Measurements from ENCODE around the gene SPRR1B. TPM values are rescaled to one million over a fixed set of nuclear protein-coding genes. Genes with fewer than 3 reads are reported as not detected.

SPRR1B gene
- total and polyA plus RNA-seq, 10 of the 15 experiments (the other 5 are each of a cell fraction or from before 2014, with no cell fraction given) = not detected

DNA sequence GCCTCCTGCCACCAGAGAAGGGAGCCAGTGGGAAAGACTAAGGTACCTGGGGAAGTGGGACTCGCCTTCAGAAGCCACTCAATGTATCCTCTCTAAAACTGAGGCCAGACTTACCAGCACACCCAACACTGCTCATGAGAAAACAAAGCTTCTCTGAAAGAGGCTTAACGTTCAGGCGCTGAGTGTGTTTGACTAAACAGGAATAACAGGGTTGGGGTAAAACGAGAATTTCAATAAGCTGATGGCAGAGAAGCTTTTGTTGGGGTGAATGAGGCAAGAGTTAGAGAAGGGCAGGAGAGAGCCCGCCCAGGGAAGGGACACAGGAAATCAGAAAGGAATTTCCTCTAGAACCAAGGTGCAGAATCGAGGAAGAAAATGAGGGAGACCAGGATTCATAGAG lies 31.2 kb upstream of the SPRR1B start (continued):
- TF ChIP-seq TCF12 (IDR thresholded peaks at IDR 0.05; ENCODE audit: low read depth, low read length) (no peak), ZNF622 (IDR thresholded peaks at IDR 0.05) (no peak), TARDBP (IDR thresholded peaks at IDR 0.05; ENCODE audit: borderline replicate concordance) (no peak), ATF7 (IDR thresholded peaks at IDR 0.05; ENCODE audit: low read depth) (no peak), CEBPB (IDR thresholded peaks at IDR 0.05; ENCODE audit: borderline replicate concordance in 1 of 2, low read depth in 2 of 2, low read length in 2 of 2) (no peak), SMAD1 (IDR thresholded peaks at IDR 0.05; ENCODE audit: low read depth, partially characterized antibody) (no peak)
- TF ChIP-seq, protein P1, sequence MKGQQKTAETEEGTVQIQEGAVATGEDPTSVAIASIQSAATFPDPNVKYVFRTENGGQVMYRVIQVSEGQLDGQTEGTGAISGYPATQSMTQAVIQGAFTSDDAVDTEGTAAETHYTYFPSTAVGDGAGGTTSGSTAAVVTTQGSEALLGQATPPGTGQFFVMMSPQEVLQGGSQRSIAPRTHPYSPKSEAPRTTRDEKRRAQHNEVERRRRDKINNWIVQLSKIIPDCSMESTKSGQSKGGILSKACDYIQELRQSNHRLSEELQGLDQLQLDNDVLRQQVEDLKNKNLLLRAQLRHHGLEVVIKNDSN (IDR thresholded peaks at IDR 0.05; ENCODE audit: borderline replicate concordance, extremely low read length, insufficient read depth, low read depth, low read length) = no peak
- TF ChIP-seq, protein P2, sequence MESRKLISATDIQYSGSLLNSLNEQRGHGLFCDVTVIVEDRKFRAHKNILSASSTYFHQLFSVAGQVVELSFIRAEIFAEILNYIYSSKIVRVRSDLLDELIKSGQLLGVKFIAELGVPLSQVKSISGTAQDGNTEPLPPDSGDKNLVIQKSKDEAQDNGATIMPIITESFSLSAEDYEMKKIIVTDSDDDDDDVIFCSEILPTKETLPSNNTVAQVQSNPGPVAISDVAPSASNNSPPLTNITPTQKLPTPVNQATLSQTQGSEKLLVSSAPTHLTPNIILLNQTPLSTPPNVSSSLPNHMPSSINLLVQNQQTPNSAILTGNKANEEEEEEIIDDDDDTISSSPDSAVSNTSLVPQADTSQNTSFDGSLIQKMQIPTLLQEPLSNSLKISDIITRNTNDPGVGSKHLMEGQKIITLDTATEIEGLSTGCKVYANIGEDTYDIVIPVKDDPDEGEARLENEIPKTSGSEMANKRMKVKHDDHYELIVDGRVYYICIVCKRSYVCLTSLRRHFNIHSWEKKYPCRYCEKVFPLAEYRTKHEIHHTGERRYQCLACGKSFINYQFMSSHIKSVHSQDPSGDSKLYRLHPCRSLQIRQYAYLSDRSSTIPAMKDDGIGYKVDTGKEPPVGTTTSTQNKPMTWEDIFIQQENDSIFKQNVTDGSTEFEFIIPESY (IDR thresholded peaks at IDR 0.05) = no peak

DNA sequence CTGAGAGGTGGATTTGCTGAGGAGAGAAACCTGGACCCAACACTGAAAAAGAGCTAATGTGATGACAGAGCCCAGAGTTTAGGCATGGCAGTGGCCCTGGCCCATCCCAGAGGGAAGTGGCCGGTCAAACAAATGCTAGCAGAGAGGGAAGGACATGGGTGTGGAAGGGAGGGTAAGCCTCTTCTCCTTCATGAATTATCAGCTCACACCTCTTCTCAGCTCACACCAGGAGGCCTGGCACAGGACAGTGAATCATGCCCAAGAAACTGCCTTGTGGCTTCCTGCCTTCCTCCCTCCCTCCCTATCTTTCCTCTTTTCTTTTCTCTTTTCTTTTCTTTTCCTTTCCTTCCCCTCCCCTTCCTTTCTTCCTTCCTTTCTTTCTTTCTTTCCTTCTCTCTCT lies 30.7 kb upstream of the SPRR1B start:
- ChIA-PET POLR2A (no interaction called here), CTCF (no interaction called here), SMC1A (ENCODE audit: uncharacterized antibody, unreplicated experiment) (no interaction called here), RAD21 (ENCODE audit: unreplicated experiment) (no interaction called here)
- H4K20me1 ChIP-seq (ENCODE audit: control insufficient read depth, insufficient read depth) = no peaks in the 10 kb centered on the region
- H3K9ac ChIP-seq (ENCODE audit: control insufficient read depth, insufficient read depth, low read length) = no peak overlapping the region
- no peak overlapping the region for H3K4me3 ChIP-seq
- no peak for FAIRE-seq
- in situ Hi-C loops (cut with MboI) = no loop called here
- no TSS peak for BruUV-seq (replicated peaks)
- no peak for DNase-seq (ENCODE audit: low read depth, low spot score)
- no peak overlapping the region for H3K27ac ChIP-seq (ENCODE audit: control insufficient read depth, insufficient read depth)
- no peaks in the 10 kb centered on the region; a peak in 1 of 4 replicates for H3K27me3 ChIP-seq (replicated peaks in 1 of 2; ENCODE audit: control insufficient read depth in 2 of 2, insufficient read depth in 2 of 2, low read length in 1 of 2)
- no peak overlapping the region for H3K4me2 ChIP-seq (ENCODE audit: control insufficient read depth, insufficient read depth)
- no peak overlapping the region for H2AFZ ChIP-seq (ENCODE audit: control insufficient read depth, low read depth, low read length)
- no peaks in the 10 kb centered on the region for H3K36me3 ChIP-seq (ENCODE audit: control insufficient read depth in 2 of 2, insufficient read depth in 2 of 2, low read length in 1 of 2)
- H3K79me2 ChIP-seq (ENCODE audit: control insufficient read depth, insufficient read depth, low read length) = no peaks in the 10 kb centered on the region
- H3K9me3 ChIP-seq (replicated peaks; ENCODE audit: control insufficient read depth, insufficient read depth, low read length) = no peaks in the 10 kb centered on the region
- H3K4me1 ChIP-seq (ENCODE audit: control insufficient read depth, insufficient read depth, low read length) = no peaks in the 10 kb centered on the region
- TF ChIP-seq GABPA (IDR thresholded peaks at IDR 0.05; ENCODE audit: low read depth) (no peak), YY1 (IDR thresholded peaks at IDR 0.05; ENCODE audit: low read depth, low read length) (no peak)
- TF ChIP-seq, protein P3, sequence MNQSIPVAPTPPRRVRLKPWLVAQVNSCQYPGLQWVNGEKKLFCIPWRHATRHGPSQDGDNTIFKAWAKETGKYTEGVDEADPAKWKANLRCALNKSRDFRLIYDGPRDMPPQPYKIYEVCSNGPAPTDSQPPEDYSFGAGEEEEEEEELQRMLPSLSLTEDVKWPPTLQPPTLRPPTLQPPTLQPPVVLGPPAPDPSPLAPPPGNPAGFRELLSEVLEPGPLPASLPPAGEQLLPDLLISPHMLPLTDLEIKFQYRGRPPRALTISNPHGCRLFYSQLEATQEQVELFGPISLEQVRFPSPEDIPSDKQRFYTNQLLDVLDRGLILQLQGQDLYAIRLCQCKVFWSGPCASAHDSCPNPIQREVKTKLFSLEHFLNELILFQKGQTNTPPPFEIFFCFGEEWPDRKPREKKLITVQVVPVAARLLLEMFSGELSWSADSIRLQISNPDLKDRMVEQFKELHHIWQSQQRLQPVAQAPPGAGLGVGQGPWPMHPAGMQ (IDR thresholded peaks at IDR 0.05; ENCODE audit: borderline replicate concordance) = no peak
- TF ChIP-seq, protein P4, sequence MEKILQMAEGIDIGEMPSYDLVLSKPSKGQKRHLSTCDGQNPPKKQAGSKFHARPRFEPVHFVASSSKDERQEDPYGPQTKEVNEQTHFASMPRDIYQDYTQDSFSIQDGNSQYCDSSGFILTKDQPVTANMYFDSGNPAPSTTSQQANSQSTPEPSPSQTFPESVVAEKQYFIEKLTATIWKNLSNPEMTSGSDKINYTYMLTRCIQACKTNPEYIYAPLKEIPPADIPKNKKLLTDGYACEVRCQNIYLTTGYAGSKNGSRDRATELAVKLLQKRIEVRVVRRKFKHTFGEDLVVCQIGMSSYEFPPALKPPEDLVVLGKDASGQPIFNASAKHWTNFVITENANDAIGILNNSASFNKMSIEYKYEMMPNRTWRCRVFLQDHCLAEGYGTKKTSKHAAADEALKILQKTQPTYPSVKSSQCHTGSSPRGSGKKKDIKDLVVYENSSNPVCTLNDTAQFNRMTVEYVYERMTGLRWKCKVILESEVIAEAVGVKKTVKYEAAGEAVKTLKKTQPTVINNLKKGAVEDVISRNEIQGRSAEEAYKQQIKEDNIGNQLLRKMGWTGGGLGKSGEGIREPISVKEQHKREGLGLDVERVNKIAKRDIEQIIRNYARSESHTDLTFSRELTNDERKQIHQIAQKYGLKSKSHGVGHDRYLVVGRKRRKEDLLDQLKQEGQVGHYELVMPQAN (conservative IDR thresholded peaks at IDR 0.05) = no peak
- ATAC-seq = no peak
- intact Hi-C loops (cut with micrococcal nuclease; ENCODE audit: unreplicated experiment) = no loop called here
- 92% methylated on average over 1 of the region's 1 CpG for WGBS (ENCODE audit: insufficient coverage, insufficient replicate concordance, low lambda C conversion rate, missing lambda C conversion rate)
